ENCODE results near the gene NMUR1.
"Not testable (repeated sequence)": the region's sequence is repeated elsewhere in the genome, so short reads cannot be mapped to it uniquely, and the experiment has no call there.

Gene NMUR1

GRCh38 chr2:231530099-231531011 is at the start of gene NMUR1:
Gene NMUR1, minus strand, starts transcription at chr2:231530445. Its CDS starts 84 bp downstream, at chr2:231530361.
- peak; percentile 88 for DNase-seq (ENCODE audit: low spot score)
- peak; percentile 92 for TF ChIP-seq CTCF (IDR thresholded peaks at IDR 0.05; ENCODE audit: extremely low read depth, insufficient read depth, missing control alignments)
- in situ Hi-C loops (cut with MboI; ENCODE audit: low pct_unique_long_range_greater_than_20kb, low sequenced_read_pairs, unreplicated experiment) = no loop called here

GRCh38 chr2:231579560-231579959 is 49.3 kb upstream of the NMUR1 start:
- in situ Hi-C loops (cut with MboI; ENCODE audit: low pct_unique_long_range_greater_than_20kb, low sequenced_read_pairs, unreplicated experiment) = no loop called here
- no peak for DNase-seq (ENCODE audit: low spot score)
- no peak for TF ChIP-seq CTCF (IDR thresholded peaks at IDR 0.05; ENCODE audit: extremely low read depth, insufficient read depth, missing control alignments)

- in situ Hi-C loops (cut with MboI; ENCODE audit: low pct_unique_long_range_greater_than_20kb, low sequenced_read_pairs, unreplicated experiment); DNase-seq (ENCODE audit: low spot score): not testable (repeated sequence)
Measured at GRCh38 chr2:231578655-231579054, 48.4 kb upstream of the NMUR1 start.

GRCh38 chr2:231576465-231576864 is 46.2 kb upstream of the NMUR1 start:
- TF ChIP-seq CTCF (IDR thresholded peaks at IDR 0.05; ENCODE audit: extremely low read depth, insufficient read depth, missing control alignments) = no peak
- DNase-seq (ENCODE audit: low spot score) = peak; percentile 1
- in situ Hi-C loops (cut with MboI; ENCODE audit: low pct_unique_long_range_greater_than_20kb, low sequenced_read_pairs, unreplicated experiment) = no loop called here

- no peak for DNase-seq (ENCODE audit: low spot score)
- in situ Hi-C loops (cut with MboI; ENCODE audit: low pct_unique_long_range_greater_than_20kb, low sequenced_read_pairs, unreplicated experiment) = no loop called here
- no peak for TF ChIP-seq CTCF (IDR thresholded peaks at IDR 0.05; ENCODE audit: extremely low read depth, insufficient read depth, missing control alignments)
Measured at GRCh38 chr2:231575612-231576256, 45.5 kb upstream of the NMUR1 start.

- in situ Hi-C loops (cut with MboI; ENCODE audit: low pct_unique_long_range_greater_than_20kb, low sequenced_read_pairs, unreplicated experiment) = no loop called here
- no peak for TF ChIP-seq CTCF (IDR thresholded peaks at IDR 0.05; ENCODE audit: extremely low read depth, insufficient read depth, missing control alignments)
- no peak for DNase-seq (ENCODE audit: low spot score)
Measured at GRCh38 chr2:231573698-231574421, 43.6 kb upstream of the NMUR1 start.

Data from GM13977 (cell line).